OCI-LY3 (cell line): ENCODE data around the gene UBXN10.

Experiments
- EZH2phosphoT487 ChIP-seq: fragments of 200-600 bp; shearing (Covaris generic); IDR thresholded peaks from 2 replicates; pipeline ENCODE4 v1.6.1; 2018; ENCODE audit warnings: antibody characterized with exemption, mixed run types, low read depth
- TF ChIP-seq, protein P1 (sequence below): fragments of 200-600, 300-600 bp; sonication (generic); IDR thresholded peaks from 2 replicates; pipeline ENCODE4 v1.5.1; 2014; ENCODE audit warnings: antibody characterized with exemption, low read length, low read depth

DNA sequence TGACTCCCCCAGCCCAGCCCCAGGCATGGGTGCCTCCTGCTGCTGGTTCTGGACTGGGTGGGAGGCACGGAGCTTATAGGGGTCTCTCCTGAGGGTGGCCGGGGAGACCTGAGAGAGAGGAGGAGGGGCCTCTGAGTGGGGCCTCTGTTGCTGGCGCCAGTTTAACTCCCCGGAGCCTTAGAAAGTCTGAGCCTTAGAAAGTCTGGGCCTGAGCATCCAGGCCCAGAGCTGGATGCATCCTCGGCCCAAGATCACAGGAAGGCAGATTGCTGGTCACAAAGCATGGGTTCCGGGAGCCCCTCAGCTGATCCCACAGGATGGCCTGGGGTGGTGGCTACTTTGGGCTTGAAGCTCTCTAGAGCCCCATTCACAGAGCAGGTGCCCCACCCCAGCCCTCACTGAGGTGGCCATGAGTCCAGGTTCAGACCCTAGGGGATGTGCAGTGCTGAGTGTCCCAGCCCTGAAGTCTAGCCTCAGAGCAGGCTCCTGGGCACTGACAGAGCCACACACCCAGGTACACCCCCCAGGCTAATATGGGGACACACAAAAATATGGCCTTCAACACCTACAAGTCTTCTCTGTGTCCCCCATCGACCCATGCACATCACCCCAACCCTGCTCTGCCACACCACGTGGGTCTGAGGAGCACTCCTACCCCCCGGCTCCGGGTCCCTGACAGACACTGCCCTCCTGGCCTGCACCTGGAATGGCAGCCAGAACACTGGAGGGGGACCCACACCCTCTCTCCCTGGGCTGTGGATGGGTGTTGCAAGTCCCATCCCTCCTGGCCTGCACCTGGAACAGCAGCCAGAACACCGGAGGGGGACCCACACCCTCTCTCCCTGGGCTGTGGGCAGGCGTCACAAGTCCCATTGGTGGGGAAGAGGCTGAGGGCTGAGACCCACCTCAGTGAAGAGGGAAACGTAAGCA lies 37.1 kb upstream of the UBXN10 start:
- TF ChIP-seq, protein P1, sequence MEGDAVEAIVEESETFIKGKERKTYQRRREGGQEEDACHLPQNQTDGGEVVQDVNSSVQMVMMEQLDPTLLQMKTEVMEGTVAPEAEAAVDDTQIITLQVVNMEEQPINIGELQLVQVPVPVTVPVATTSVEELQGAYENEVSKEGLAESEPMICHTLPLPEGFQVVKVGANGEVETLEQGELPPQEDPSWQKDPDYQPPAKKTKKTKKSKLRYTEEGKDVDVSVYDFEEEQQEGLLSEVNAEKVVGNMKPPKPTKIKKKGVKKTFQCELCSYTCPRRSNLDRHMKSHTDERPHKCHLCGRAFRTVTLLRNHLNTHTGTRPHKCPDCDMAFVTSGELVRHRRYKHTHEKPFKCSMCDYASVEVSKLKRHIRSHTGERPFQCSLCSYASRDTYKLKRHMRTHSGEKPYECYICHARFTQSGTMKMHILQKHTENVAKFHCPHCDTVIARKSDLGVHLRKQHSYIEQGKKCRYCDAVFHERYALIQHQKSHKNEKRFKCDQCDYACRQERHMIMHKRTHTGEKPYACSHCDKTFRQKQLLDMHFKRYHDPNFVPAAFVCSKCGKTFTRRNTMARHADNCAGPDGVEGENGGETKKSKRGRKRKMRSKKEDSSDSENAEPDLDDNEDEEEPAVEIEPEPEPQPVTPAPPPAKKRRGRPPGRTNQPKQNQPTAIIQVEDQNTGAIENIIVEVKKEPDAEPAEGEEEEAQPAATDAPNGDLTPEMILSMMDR, result no peak
- no peak for TF ChIP-seq EZH2phosphoT487
